GM12875 (cell line): ENCODE results near the gene EML3.

Source experiments
- H3K4me3 ChIP-seq: one replicate; pipeline ENCODE4 v1.5.1; 2011; ENCODE audit warnings: low read depth, low read length, control low read depth
- CTCF ChIP-seq: IDR thresholded peaks from 2 replicates; pipeline ENCODE4 v1.5.1; 2011; ENCODE audit warnings: low read depth, mild to moderate bottlenecking, control low read depth, inconsistent platforms, low read length, moderate library complexity, borderline replicate concordance; ENCODE audit not compliant: insufficient read depth

The EML3 gene

GRCh38 chr11:62556875-62557631, 55.5 kb downstream of the EML3 start:
- peak overlapping the region; percentile 24 for H3K4me3 ChIP-seq
- no peak for TF ChIP-seq CTCF

- H3K4me3 ChIP-seq, result peak overlapping the region; percentile 1
- no peak for TF ChIP-seq CTCF
Observed at GRCh38 chr11:62556108-62556874, 56.3 kb downstream of the EML3 start.

- TF ChIP-seq CTCF, result no peak
- H3K4me3 ChIP-seq, result peak overlapping the region; percentile 1
Observed at GRCh38 chr11:62555464-62556107, 57.0 kb downstream of the EML3 start.

GRCh38 chr11:62554387-62555167, 58.0 kb downstream of the EML3 start:
- no peak for TF ChIP-seq CTCF
- no peak overlapping the region for H3K4me3 ChIP-seq

GRCh38 chr11:62553839-62554361, 58.7 kb downstream of the EML3 start:
- TF ChIP-seq CTCF, result no peak
- H3K4me3 ChIP-seq, result no peak overlapping the region

- TF ChIP-seq CTCF, result no peak
- H3K4me3 ChIP-seq, result no peak overlapping the region
Observed at GRCh38 chr11:62553080-62553838, 59.3 kb downstream of the EML3 start.
